Tibial artery (tissue), 4 donors: ENCODE measurements around the gene CBS.
A peak's percentile ranks its signal among the peaks of the same experiment; 100 is the strongest.
"Not testable (repeated sequence)": the region's sequence is repeated elsewhere in the genome, so short reads cannot be mapped to it uniquely, and the experiment has no call there.

Source experiments
- DNase-seq, 2 donors: peaks; one replicate each; pipeline ENCODE4 v3.0.0-alpha.2; 2019
- H3K27ac ChIP-seq, 2 donors: fragments of 200-600 bp; sonication (generic) in 1 of 2; 1 replicate in 1 of 2; 2 replicates in 1 of 2; pipeline ENCODE4 v1.5.1; 2018 to 2019; ENCODE audit warnings: mild to moderate bottlenecking in 1 of 2
- H3K27me3 ChIP-seq, 2 donors: fragments of 200-600 bp; sonication (generic) in 1 of 2; one replicate each; pipeline versions ENCODE4 v1.5.1 to v1.6.0; 2016 to 2019
- H3K36me3 ChIP-seq, 3 donors: fragments of 200-600 bp; sonication (generic) in 2 of 3; one replicate each; pipeline ENCODE4 v1.5.1; 2016 to 2019; ENCODE audit warnings: mild to moderate bottlenecking in 2 of 3
- H3K4me1 ChIP-seq, 4 donors: fragments of 200-600 bp; sonication (generic) in 2 of 4; 1 replicate in 3 of 4; 2 replicates in 1 of 4; pipeline ENCODE4 v1.5.1; 2016 to 2019
- H3K4me3 ChIP-seq, 2 donors: fragments of 200-600 bp; sonication (generic) in 1 of 2; 1 replicate in 1 of 2; 2 replicates in 1 of 2; pipeline ENCODE4 v1.5.1; 2018 to 2019; ENCODE audit warnings: mild to moderate bottlenecking in 2 of 2
- H3K9me3 ChIP-seq, 3 donors: fragments of 200-600 bp; sonication (generic) in 1 of 3; one replicate each; pipeline ENCODE4 v1.5.1; 2016 to 2019
- intact Hi-C: fragments of 100-400 bp; cut with DNase I; formaldehyde crosslinking; loops from one replicate; pipeline ENCODE4 v1.15.0; 2023; ENCODE audit warnings: low total_unique reads

The CBS gene

GRCh38 chr21:43075170-43076022 is at the start of gene CBS:
CBS (minus strand) TSS chr21:43075835; CDS start chr21:43072193, 3,642 bp downstream.
- H3K36me3 ChIP-seq: not testable (repeated sequence)

GRCh38 chr21:43115956-43116355 is 40.3 kb upstream of the CBS start:
- H3K27ac ChIP-seq, DNase-seq, H3K9me3 ChIP-seq, intact Hi-C loops, H3K36me3 ChIP-seq, H3K4me3 ChIP-seq, H3K27me3 ChIP-seq, H3K4me1 ChIP-seq: not testable (repeated sequence)

More at GRCh38 chr21:43075170-43076022, at the start of gene CBS:
- intact Hi-C loops, H3K4me3 ChIP-seq, H3K27ac ChIP-seq, H3K4me1 ChIP-seq, H3K27me3 ChIP-seq, H3K9me3 ChIP-seq, DNase-seq: not testable (repeated sequence)

- DNase-seq, H3K4me3 ChIP-seq, H3K9me3 ChIP-seq, H3K36me3 ChIP-seq, H3K27ac ChIP-seq, intact Hi-C loops, H3K27me3 ChIP-seq, H3K4me1 ChIP-seq: not testable (repeated sequence)
These were observed 38.8 kb upstream of the CBS start for GRCh38 chr21:43114483-43114882.

GRCh38 chr21:43109006-43109405 is 33.4 kb upstream of the CBS start:
- H3K9me3 ChIP-seq, intact Hi-C loops, H3K36me3 ChIP-seq, H3K4me1 ChIP-seq, H3K27me3 ChIP-seq, H3K27ac ChIP-seq, DNase-seq, H3K4me3 ChIP-seq: not testable (repeated sequence)

- H3K4me1 ChIP-seq, H3K4me3 ChIP-seq, DNase-seq, H3K36me3 ChIP-seq, H3K27me3 ChIP-seq, intact Hi-C loops, H3K9me3 ChIP-seq, H3K27ac ChIP-seq: not testable (repeated sequence)
These were observed 32.5 kb upstream of the CBS start for GRCh38 chr21:43108177-43108576.

- H3K27me3 ChIP-seq, H3K36me3 ChIP-seq, DNase-seq, H3K9me3 ChIP-seq, H3K4me3 ChIP-seq, H3K27ac ChIP-seq, intact Hi-C loops, H3K4me1 ChIP-seq: not testable (repeated sequence)
These were observed 32.1 kb upstream of the CBS start for GRCh38 chr21:43107794-43108137.

GRCh38 chr21:43106965-43107793 is 31.5 kb upstream of the CBS start, which contains the start of gene U2AF1:
U2AF1 (minus strand) TSS chr21:43107570; CDS start chr21:43107494, 76 bp downstream.
- H3K9me3 ChIP-seq, intact Hi-C loops, H3K4me1 ChIP-seq, H3K27me3 ChIP-seq, H3K36me3 ChIP-seq: not testable (repeated sequence)
- Histone ChIP-seq H3K4me3 (peak within 1 kb of the TSS in 1 of 2 donors; percentile 75), H3K27ac (peak within 1 kb of the TSS in 1 of 2 donors; percentile 78)
- peak in 1 of 2 donors; percentile 84 for DNase-seq

GRCh38 chr21:43104642-43105041 is 29.0 kb upstream of the CBS start:
- intact Hi-C loops, H3K4me1 ChIP-seq, H3K36me3 ChIP-seq, DNase-seq, H3K9me3 ChIP-seq, H3K4me3 ChIP-seq, H3K27me3 ChIP-seq, H3K27ac ChIP-seq: not testable (repeated sequence)

GRCh38 chr21:43102281-43102680 is 26.6 kb upstream of the CBS start:
- H3K4me3 ChIP-seq, H3K9me3 ChIP-seq, H3K27ac ChIP-seq, intact Hi-C loops, DNase-seq, H3K27me3 ChIP-seq, H3K4me1 ChIP-seq, H3K36me3 ChIP-seq: not testable (repeated sequence)

- H3K27ac ChIP-seq, H3K27me3 ChIP-seq, DNase-seq, intact Hi-C loops, H3K4me3 ChIP-seq, H3K36me3 ChIP-seq, H3K9me3 ChIP-seq, H3K4me1 ChIP-seq: not testable (repeated sequence)
These were observed 26.0 kb upstream of the CBS start for GRCh38 chr21:43101676-43102075.

- H3K27ac ChIP-seq, H3K27me3 ChIP-seq, H3K36me3 ChIP-seq, intact Hi-C loops, H3K9me3 ChIP-seq, H3K4me1 ChIP-seq, DNase-seq, H3K4me3 ChIP-seq: not testable (repeated sequence)
These were observed 25.4 kb upstream of the CBS start for GRCh38 chr21:43101000-43101399.

- H3K4me3 ChIP-seq, H3K9me3 ChIP-seq, DNase-seq, H3K36me3 ChIP-seq, intact Hi-C loops, H3K27ac ChIP-seq, H3K4me1 ChIP-seq, H3K27me3 ChIP-seq: not testable (repeated sequence)
These were observed 16.5 kb upstream of the CBS start for GRCh38 chr21:43091979-43092614.

- H3K36me3 ChIP-seq, H3K4me1 ChIP-seq, H3K27ac ChIP-seq, H3K9me3 ChIP-seq, intact Hi-C loops, H3K27me3 ChIP-seq, H3K4me3 ChIP-seq: not testable (repeated sequence)
- peak in 1 of 2 donors; percentile 23 for DNase-seq
These were observed 15.3 kb upstream of the CBS start for GRCh38 chr21:43090947-43091346.

GRCh38 chr21:43089463-43089862 is 13.8 kb upstream of the CBS start:
- DNase-seq, H3K27ac ChIP-seq, intact Hi-C loops: not testable (repeated sequence)

More at GRCh38 chr21:43089463-43089862, 13.8 kb upstream of the CBS start:
- not testable (repeated sequence) for H3K36me3 ChIP-seq, H3K4me3 ChIP-seq, H3K9me3 ChIP-seq, H3K27me3 ChIP-seq, H3K4me1 ChIP-seq
